Measurements from ENCODE around the gene CCL1. TPM values are rescaled to one million over a fixed set of nuclear protein-coding genes. Genes with fewer than 3 reads are reported as not detected.

The CCL1 gene, protein sequence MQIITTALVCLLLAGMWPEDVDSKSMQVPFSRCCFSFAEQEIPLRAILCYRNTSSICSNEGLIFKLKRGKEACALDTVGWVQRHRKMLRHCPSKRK
- not detected in 2 replicates for total RNA-seq

GRCh38 chr17:34363183-34363661, at the start of gene CCL1:
CCL1 (minus strand) TSS chr17:34363233; CDS start chr17:34363161, 72 bp downstream.

DNA sequence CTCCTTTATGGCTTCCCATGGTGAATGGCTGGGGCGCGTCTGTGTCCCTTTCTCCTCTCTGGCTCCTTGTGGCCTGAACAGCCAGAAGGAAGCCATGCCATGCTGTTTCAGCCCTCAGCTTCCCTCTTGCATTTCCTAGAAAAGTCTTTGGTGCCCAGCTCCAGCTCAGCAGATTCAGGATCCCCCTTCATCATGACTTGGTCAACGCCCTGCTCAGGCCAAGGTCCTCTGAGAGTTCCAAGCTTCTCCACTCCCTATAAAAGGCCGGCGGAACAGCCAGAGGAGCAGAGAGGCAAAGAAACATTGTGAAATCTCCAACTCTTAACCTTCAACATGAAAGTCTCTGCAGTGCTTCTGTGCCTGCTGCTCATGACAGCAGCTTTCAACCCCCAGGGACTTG, 6.8 kb downstream of the CCL1 start, which contains the start of gene CCL13:
Gene CCL13 (plus strand): TSS at position 287 of the 400 bp plus-strand sequence. CDS start 47 bp downstream, at position 334.

GRCh38 chr17:34319039-34319483, 44.0 kb downstream of the CCL1 start, which contains the start of gene CCL8:
CCL8 (plus strand) TSS chr17:34319435; CDS start chr17:34319502, 67 bp downstream.

Other genes with a start within 250 kb of the CCL1 start
- gene CCL2, start 107.9 kb downstream of the CCL1 start, total RNA-seq, result 15.9 and 53.9 TPM in 2 replicates
- gene CCL7, start 93.0 kb downstream of the CCL1 start, total RNA-seq, result 0.09 TPM in 1 of 2 replicates, not detected in the other
- not detected in 2 replicates for gene CCL11, start 77.5 kb downstream of the CCL1 start, total RNA-seq
- not detected in 2 replicates for gene CCL8, start 43.8 kb downstream of the CCL1 start, total RNA-seq
- gene CCL13, start 6.8 kb downstream of the CCL1 start, total RNA-seq, result not detected in 2 replicates
- not detected in 2 replicates for gene TMEM132E, start 216.3 kb upstream of the CCL1 start, total RNA-seq